ENCODE results near the gene GALNTL6.

GALNTL6 gene

GRCh38 chr4:172651961-172652360 lies 838.8 kb downstream of the GALNTL6 start:
- H2BK12ac ChIP-seq (ENCODE audit: low read length in 2 of 2) = no peak overlapping the region
- no peak overlapping the region for H3K23ac ChIP-seq (ENCODE audit: low read length in 2 of 2)
- H3K79me1 ChIP-seq (replicated peaks; ENCODE audit: low read length, poor library complexity, severe bottlenecking) = no peaks in the 10 kb centered on the region
- H2BK15ac ChIP-seq (ENCODE audit: low read depth, poor library complexity, severe bottlenecking) = no peak overlapping the region
- no peak overlapping the region for H2AK5ac ChIP-seq (ENCODE audit: low read length, severe bottlenecking)
- H3K18ac ChIP-seq (ENCODE audit: low read depth in 1 of 2, low read length in 2 of 2) = no peak overlapping the region
- H3K14ac ChIP-seq (ENCODE audit: low read length in 2 of 2) = no peak overlapping the region
- no peak overlapping the region for H2AFZ ChIP-seq (ENCODE audit: low read depth, low read length)
- H3K4ac ChIP-seq (ENCODE audit: low read depth in 1 of 2, low read length in 2 of 2) = no peak overlapping the region
- H2BK5ac ChIP-seq (ENCODE audit: low read depth, low read length, poor library complexity, severe bottlenecking) = no peak overlapping the region
- H3K4me3 ChIP-seq (ENCODE audit: insufficient read depth in 1 of 2, low read depth in 1 of 2, low read length in 2 of 2) = no peak overlapping the region
- H3K27me3 ChIP-seq (ENCODE audit: control insufficient read depth in 1 of 2, insufficient read depth in 1 of 2, low read length in 2 of 2) = no peaks in the 10 kb centered on the region
- no CpG with 5 or more reads among the region's 2 CpGs for WGBS
- no peak overlapping the region for H4K91ac ChIP-seq (ENCODE audit: low read length)
- no peaks in the 10 kb centered on the region for H3K4me1 ChIP-seq (ENCODE audit: control insufficient read depth, insufficient read depth, low read depth, low read length)
- H4K8ac ChIP-seq (ENCODE audit: low read length) = no peak overlapping the region
- H3K9ac ChIP-seq (ENCODE audit: low read length) = no peak overlapping the region
- H3K27ac ChIP-seq (ENCODE audit: low read length, poor library complexity, severe bottlenecking) = no peak overlapping the region
- no peak for DNase-seq
- no peak overlapping the region for H2BK120ac ChIP-seq (ENCODE audit: low read depth, low read length)
- no peaks in the 10 kb centered on the region for H3K9me3 ChIP-seq (ENCODE audit: control insufficient read depth, low read length)
- H3K4me2 ChIP-seq (ENCODE audit: low read length, poor library complexity, severe bottlenecking) = no peak overlapping the region
- H3K36me3 ChIP-seq (ENCODE audit: control insufficient read depth in 1 of 2, insufficient read depth in 2 of 2, low read depth in 1 of 2, low read length in 2 of 2) = no peaks in the 10 kb centered on the region

- Histone ChIP-seq H3K4ac (ENCODE audit: low read depth in 1 of 2, low read length in 2 of 2) (no peak overlapping the region), H2AK5ac (ENCODE audit: low read length, severe bottlenecking) (no peak overlapping the region), H4K91ac (ENCODE audit: low read length) (no peak overlapping the region), H2BK12ac (ENCODE audit: low read length in 2 of 2) (no peak overlapping the region), H2BK120ac (ENCODE audit: low read depth, low read length) (no peak overlapping the region), H3K14ac (ENCODE audit: low read length in 2 of 2) (no peak overlapping the region), H2BK15ac (ENCODE audit: low read depth, poor library complexity, severe bottlenecking) (no peak overlapping the region), H3K23ac (ENCODE audit: low read length in 2 of 2) (no peak overlapping the region), H3K27me3 (ENCODE audit: control insufficient read depth in 1 of 2, insufficient read depth in 1 of 2, low read length in 2 of 2) (no peaks in the 10 kb centered on the region), H4K8ac (ENCODE audit: low read length) (no peak overlapping the region), H3K9me3 (ENCODE audit: control insufficient read depth, low read length) (no peaks in the 10 kb centered on the region), H3K4me2 (ENCODE audit: low read length, poor library complexity, severe bottlenecking) (no peak overlapping the region), H3K79me1 (replicated peaks; ENCODE audit: low read length, poor library complexity, severe bottlenecking) (no peaks in the 10 kb centered on the region), H2BK5ac (ENCODE audit: low read depth, low read length, poor library complexity, severe bottlenecking) (no peak overlapping the region), H3K4me1 (ENCODE audit: control insufficient read depth, insufficient read depth, low read depth, low read length) (no peaks in the 10 kb centered on the region), H3K27ac (ENCODE audit: low read length, poor library complexity, severe bottlenecking) (no peak overlapping the region), H3K9ac (ENCODE audit: low read length) (no peak overlapping the region), H3K4me3 (ENCODE audit: insufficient read depth in 1 of 2, low read depth in 1 of 2, low read length in 2 of 2) (no peak overlapping the region), H3K36me3 (ENCODE audit: control insufficient read depth in 1 of 2, insufficient read depth in 2 of 2, low read depth in 1 of 2, low read length in 2 of 2) (no peaks in the 10 kb centered on the region), H2AFZ (ENCODE audit: low read depth, low read length) (no peak overlapping the region), H3K18ac (ENCODE audit: low read depth in 1 of 2, low read length in 2 of 2) (no peak overlapping the region)
- no peak for DNase-seq
- 89% methylated on average over 1 of the region's 1 CpG for WGBS
Measured at GRCh38 chr4:172652369-172652768, 839.2 kb downstream of the GALNTL6 start.

- Histone ChIP-seq H3K27ac (ENCODE audit: low read length, poor library complexity, severe bottlenecking) (no peak overlapping the region), H3K4me2 (ENCODE audit: low read length, poor library complexity, severe bottlenecking) (no peak overlapping the region), H2AFZ (ENCODE audit: low read depth, low read length) (no peak overlapping the region), H2AK5ac (ENCODE audit: low read length, severe bottlenecking) (no peak overlapping the region), H3K18ac (ENCODE audit: low read depth in 1 of 2, low read length in 2 of 2) (no peak overlapping the region), H2BK120ac (ENCODE audit: low read depth, low read length) (no peak overlapping the region), H3K4me3 (ENCODE audit: insufficient read depth in 1 of 2, low read depth in 1 of 2, low read length in 2 of 2) (no peak overlapping the region), H3K79me1 (replicated peaks; ENCODE audit: low read length, poor library complexity, severe bottlenecking) (no peaks in the 10 kb centered on the region), H4K8ac (ENCODE audit: low read length) (no peak overlapping the region), H3K27me3 (ENCODE audit: control insufficient read depth in 1 of 2, insufficient read depth in 1 of 2, low read length in 2 of 2) (no peaks in the 10 kb centered on the region), H2BK12ac (ENCODE audit: low read length in 2 of 2) (no peak overlapping the region), H3K36me3 (ENCODE audit: control insufficient read depth in 1 of 2, insufficient read depth in 2 of 2, low read depth in 1 of 2, low read length in 2 of 2) (no peaks in the 10 kb centered on the region), H3K14ac (ENCODE audit: low read length in 2 of 2) (no peak overlapping the region), H4K91ac (ENCODE audit: low read length) (no peak overlapping the region), H2BK5ac (ENCODE audit: low read depth, low read length, poor library complexity, severe bottlenecking) (no peak overlapping the region), H2BK15ac (ENCODE audit: low read depth, poor library complexity, severe bottlenecking) (no peak overlapping the region), H3K23ac (ENCODE audit: low read length in 2 of 2) (no peak overlapping the region), H3K9me3 (ENCODE audit: control insufficient read depth, low read length) (no peaks in the 10 kb centered on the region), H3K4ac (ENCODE audit: low read depth in 1 of 2, low read length in 2 of 2) (no peak overlapping the region), H3K4me1 (ENCODE audit: control insufficient read depth, insufficient read depth, low read depth, low read length) (no peaks in the 10 kb centered on the region), H3K9ac (ENCODE audit: low read length) (no peak overlapping the region)
- no peak for DNase-seq
Measured at GRCh38 chr4:172653676-172654075, 840.5 kb downstream of the GALNTL6 start.

GRCh38 chr4:172654457-172654856 lies 841.3 kb downstream of the GALNTL6 start:
- Histone ChIP-seq H2BK5ac (ENCODE audit: low read depth, low read length, poor library complexity, severe bottlenecking) (no peak overlapping the region), H3K36me3 (ENCODE audit: control insufficient read depth in 1 of 2, insufficient read depth in 2 of 2, low read depth in 1 of 2, low read length in 2 of 2) (no peaks in the 10 kb centered on the region), H3K4me1 (ENCODE audit: control insufficient read depth, insufficient read depth, low read depth, low read length) (no peaks in the 10 kb centered on the region), H2AFZ (ENCODE audit: low read depth, low read length) (no peak overlapping the region), H3K4me2 (ENCODE audit: low read length, poor library complexity, severe bottlenecking) (no peak overlapping the region), H2AK5ac (ENCODE audit: low read length, severe bottlenecking) (no peak overlapping the region), H2BK15ac (ENCODE audit: low read depth, poor library complexity, severe bottlenecking) (no peak overlapping the region), H4K8ac (ENCODE audit: low read length) (no peak overlapping the region), H3K23ac (ENCODE audit: low read length in 2 of 2) (no peak overlapping the region), H3K79me1 (replicated peaks; ENCODE audit: low read length, poor library complexity, severe bottlenecking) (no peaks in the 10 kb centered on the region), H4K91ac (ENCODE audit: low read length) (no peak overlapping the region), H3K27ac (ENCODE audit: low read length, poor library complexity, severe bottlenecking) (no peak overlapping the region), H2BK12ac (ENCODE audit: low read length in 2 of 2) (no peak overlapping the region), H3K14ac (ENCODE audit: low read length in 2 of 2) (no peak overlapping the region), H3K9ac (ENCODE audit: low read length) (no peak overlapping the region), H3K9me3 (ENCODE audit: control insufficient read depth, low read length) (no peaks in the 10 kb centered on the region), H2BK120ac (ENCODE audit: low read depth, low read length) (no peak overlapping the region), H3K4me3 (ENCODE audit: insufficient read depth in 1 of 2, low read depth in 1 of 2, low read length in 2 of 2) (no peak overlapping the region), H3K18ac (ENCODE audit: low read depth in 1 of 2, low read length in 2 of 2) (no peak overlapping the region), H3K4ac (ENCODE audit: low read depth in 1 of 2, low read length in 2 of 2) (no peak overlapping the region), H3K27me3 (ENCODE audit: control insufficient read depth in 1 of 2, insufficient read depth in 1 of 2, low read length in 2 of 2) (no peaks in the 10 kb centered on the region)
- 96% methylated on average over 2 of the region's 3 CpGs for WGBS
- DNase-seq = no peak
